HG03378 (cell line): ENCODE data around the gene CTNNA3.

Source experiments
- ATAC-seq: cut with Tn5 transposase; IDR thresholded peaks from one replicate; pipeline ENCODE4 v1.9.1; 2021; ENCODE audit warnings: mild to moderate bottlenecking, moderate library complexity; ENCODE audit not compliant: unreplicated experiment

The CTNNA3 gene

DNA sequence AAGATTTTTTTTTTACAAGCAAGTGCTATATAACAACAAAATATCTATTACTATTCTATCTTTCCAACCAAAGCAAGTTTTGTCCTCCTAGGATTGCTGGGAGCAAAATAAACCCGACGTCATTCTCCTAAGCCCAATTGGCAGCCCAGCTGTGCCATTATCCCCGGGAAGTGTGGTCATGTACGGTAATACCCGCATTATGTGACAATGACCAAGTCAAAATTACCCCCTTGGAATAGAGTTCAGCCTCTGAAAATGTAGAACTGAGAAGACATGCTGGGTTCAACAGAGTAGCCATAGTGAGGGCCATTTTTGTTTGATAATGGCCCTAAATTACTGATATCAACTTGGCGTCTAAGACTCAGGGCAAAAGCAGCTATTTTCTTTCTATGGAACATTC, 554.7 kb downstream of the CTNNA3 start:
- no peak for ATAC-seq

DNA sequence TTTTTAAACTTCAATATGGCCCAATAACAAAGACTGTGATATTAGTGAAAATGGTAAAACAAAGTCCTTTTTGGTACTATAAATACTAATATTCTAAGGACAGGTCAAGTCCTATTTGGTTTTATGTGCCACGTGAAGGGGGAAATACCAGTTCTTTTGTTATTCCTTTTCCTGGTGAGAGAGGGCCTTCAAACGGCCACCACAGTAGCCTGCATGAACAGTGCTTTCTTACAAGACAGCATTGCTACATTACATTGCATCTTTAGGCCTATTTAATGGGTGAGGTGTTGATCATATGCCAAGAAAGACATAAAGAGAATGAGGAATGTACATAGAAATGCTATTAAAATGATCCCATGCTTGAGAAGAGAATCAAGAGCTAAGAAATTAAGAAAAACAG, 555.4 kb downstream of the CTNNA3 start:
- no peak for ATAC-seq

DNA sequence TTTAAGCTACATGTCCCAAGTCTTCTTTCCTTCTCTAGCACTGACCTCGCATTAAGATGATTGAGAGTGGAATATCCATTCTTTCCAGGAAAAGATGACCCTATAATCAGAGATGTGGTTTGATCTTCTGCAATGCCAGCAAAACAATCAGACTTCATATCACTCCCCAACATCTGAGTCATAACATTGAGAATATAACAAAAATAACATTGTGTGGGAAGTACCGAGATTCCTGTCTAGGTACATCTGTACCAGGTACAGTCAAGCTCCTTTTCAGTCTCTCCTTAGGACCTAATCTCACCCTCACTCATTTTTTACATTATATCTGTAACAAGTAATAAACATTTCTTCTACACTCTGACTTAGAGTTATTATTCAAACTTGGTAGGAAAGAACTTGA, 568.6 kb downstream of the CTNNA3 start:
- no peak for ATAC-seq

DNA sequence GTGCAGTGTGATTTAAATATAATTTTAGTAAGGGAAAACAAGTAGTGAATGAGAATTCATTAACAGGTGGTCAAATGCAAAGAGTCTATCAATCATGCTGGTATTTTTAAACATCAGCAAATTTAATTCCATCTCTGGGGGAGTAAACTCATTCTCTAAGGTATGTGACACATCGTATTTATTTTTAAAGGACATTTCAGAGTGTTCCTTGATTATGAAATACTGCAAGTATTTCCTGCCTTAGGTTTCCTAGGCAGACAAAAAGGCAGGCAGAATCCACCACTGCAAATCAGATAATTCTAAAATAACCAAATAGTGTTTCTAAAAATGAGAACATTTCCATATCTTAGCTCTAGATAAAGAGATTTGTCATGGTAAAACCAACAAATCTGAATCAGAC, 576.3 kb downstream of the CTNNA3 start:
- ATAC-seq: no peak

DNA sequence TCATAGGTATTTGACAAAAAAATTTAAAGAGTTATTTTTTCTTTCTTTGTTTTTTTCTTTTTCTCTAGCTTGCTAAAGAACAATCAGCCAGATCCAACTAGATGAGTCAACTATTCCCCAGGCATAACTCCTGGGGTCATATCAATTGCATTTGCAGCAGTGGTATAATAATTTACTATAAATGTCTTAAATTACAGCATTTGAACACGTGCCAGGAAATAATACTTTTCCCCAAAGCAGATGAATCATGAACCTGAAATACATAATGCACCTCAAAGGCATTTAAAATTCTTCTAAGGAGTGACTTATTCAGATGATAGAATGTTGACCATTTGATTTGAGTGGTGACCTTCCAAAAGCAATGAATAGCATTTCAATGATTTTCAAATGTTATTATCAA, 580.0 kb downstream of the CTNNA3 start:
- no peak for ATAC-seq

GRCh38 chr10:67114945-67115344, 581.0 kb downstream of the CTNNA3 start:
- no peak for ATAC-seq

GRCh38 chr10:67112765-67113164, 583.2 kb downstream of the CTNNA3 start:
- ATAC-seq: no peak

DNA sequence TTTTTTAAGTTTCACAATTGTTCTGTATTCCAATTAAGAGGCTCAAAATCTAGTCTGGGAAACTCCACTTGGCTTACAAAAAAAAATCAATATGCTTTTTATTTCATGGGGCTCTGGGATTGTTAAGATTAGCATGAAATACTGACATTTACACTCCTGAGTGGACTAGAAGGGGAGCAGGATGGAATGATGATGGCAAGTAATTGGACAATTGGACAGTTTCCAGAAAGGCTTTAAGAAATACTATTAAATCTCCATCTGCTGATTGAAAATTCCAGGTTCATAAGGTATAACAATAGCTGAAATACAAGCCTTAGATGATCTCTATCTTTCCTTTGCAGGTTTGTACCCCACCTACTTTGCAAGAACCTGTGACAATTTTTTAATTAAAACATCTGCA, 585.7 kb downstream of the CTNNA3 start:
- no peak for ATAC-seq

DNA sequence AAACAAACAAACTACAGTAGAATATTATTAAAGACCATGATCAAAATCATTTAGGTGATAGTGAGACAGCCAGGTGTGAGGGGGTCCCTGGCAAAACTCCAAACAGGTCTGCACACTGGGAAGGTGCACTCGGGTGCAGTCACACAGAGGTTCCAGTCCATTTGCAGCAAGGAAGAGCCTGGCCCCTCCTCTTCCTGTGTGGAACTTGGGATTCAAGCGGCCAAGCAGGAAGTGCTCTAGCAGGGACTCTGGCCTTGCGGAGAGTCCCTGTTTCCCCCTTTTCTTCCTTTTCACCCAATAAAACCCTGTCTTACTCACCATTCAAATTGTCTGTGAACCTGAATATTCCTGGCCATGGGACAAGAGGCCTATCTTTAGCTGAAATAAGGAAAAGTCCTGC, 588.3 kb downstream of the CTNNA3 start:
- ATAC-seq: no peak

- ATAC-seq: no peak
These were observed 595.0 kb downstream of the CTNNA3 start for GRCh38 chr10:67100951-67101350.

DNA sequence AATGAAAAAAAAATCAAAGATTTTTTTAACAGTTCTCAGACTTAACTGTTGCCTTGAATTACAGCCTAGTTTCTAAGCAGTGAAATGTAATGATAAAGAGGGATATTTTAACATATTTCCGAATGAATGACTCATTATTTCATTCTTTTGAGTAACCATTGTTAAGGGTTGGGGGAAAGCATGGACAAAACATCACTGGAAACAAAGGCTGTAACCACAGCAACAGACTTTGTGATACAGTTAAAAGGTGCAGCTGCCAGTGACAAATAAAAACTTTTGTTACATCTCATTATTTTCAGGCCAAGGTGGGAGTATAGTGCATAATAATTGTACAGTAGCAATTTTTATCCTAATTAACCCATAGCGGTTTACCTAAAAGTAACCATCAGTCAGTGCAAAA, 597.5 kb downstream of the CTNNA3 start:
- no peak for ATAC-seq

DNA sequence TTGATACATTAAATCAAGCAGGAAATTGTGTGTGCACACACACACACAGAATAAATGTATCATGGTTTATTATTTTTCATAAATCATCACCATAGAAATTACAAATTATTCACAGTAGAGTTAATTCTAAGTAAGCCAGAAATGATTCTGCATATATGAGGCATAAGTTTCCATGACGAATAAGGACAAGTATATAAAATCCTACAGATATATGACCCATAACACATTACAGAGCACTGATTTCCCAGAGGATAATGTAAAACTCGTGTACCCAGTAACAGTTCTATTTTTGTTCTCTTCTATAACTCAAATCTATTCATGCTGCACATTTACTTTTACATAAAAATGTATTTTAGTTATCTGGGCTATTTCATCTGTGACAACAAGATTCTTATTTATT, 600.5 kb downstream of the CTNNA3 start:
- ATAC-seq: no peak

DNA sequence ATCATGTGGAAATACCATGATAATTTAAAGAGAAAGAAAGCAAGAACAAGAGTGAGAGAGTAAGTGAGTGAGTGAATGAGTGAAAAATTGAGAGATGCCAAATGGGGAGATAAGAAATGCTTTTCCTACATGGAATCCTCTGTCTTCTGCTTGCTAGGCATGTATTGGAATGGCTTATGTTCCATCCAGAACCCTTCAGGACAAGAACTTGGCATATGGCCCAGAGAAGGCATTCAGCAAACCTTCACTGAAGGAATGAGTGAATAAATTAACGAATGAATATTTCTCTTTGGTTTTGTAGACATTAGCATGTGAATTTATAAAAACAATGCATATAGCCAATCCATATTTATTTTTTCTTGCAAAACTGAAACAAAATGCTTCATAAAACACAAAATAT, 608.0 kb downstream of the CTNNA3 start:
- no peak for ATAC-seq

GRCh38 chr10:67087135-67087425, 608.9 kb downstream of the CTNNA3 start:
- ATAC-seq: no peak

DNA sequence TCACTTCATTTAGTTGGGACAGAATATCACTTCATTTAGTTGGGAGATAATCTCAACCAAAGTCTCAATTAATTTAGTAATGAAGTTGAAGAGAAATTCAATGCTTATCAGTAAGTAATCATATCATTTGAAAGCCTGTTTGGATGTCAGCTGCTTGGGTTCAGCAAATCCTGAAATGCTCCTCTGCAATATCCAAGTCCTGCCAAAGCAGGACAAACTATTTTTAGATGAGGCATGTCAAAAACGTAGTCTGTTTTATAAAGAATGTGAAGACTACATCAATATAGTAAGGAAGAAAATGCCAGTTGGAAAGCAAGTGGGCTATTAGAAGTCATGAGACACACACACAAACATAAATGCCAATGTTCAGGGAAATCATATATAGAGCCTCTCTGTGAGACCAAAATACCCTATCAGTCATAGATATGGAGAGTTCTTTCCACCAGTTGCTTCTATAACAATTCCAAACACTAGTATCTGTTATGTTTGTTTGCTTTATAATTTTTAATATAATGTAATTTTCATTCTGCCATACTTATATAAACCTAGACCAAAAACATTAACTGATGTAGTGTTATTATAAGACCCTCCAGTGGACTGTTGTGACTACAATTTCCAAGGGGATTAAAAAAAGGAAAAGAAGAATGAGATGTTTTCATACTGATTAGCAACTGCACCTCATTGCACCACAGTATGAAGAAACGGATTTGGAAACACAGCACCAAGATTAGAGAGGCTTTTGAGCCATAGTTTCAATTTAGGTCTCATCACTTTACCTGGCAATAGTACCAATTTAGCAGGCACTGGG, 609.5 kb downstream of the CTNNA3 start:
- no peak for ATAC-seq

GRCh38 chr10:67079126-67079525, 616.9 kb downstream of the CTNNA3 start:
- ATAC-seq: no peak

- ATAC-seq: no peak
These were observed 618.6 kb downstream of the CTNNA3 start for GRCh38 chr10:67077376-67077775.

- ATAC-seq: no peak
These were observed 619.9 kb downstream of the CTNNA3 start for GRCh38 chr10:67076144-67076543.

- no peak for ATAC-seq
These were observed 620.5 kb downstream of the CTNNA3 start for GRCh38 chr10:67075491-67075971.

- ATAC-seq: no peak
These were observed 623.3 kb downstream of the CTNNA3 start for GRCh38 chr10:67072654-67073053.

DNA sequence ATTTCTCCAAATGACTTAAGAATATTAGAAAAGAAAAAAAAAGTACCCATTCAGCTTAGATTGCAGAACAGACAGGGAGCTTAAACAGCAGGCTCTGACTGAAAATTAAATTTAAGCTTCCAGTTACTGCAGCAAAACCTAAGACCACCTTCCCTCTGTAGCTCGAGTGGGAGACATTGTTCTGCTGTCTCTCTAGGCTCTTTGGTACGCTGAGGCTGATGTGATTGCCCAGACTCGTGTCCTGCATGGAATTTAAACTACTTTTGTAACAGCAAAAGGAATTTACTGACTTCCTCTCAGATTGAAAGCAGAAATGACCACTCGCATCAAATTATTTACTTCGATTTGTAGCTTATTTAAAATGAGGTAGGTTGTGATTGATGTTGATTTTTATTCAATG, 645.6 kb downstream of the CTNNA3 start:
- ATAC-seq: no peak

GRCh38 chr10:67049988-67050387, 646.0 kb downstream of the CTNNA3 start:
- ATAC-seq: no peak

GRCh38 chr10:67046507-67046906, 649.5 kb downstream of the CTNNA3 start:
- no peak for ATAC-seq
